HG02571 (cell line): ENCODE measurements around the gene IP6K1.
"Not testable (repeated sequence)": the region's sequence is repeated elsewhere in the genome, so short reads cannot be mapped to it uniquely, and the experiment has no call there.

Experiments
- ATAC-seq: cut with Tn5 transposase; IDR thresholded peaks from one replicate; pipeline ENCODE4 v1.9.1; 2021; ENCODE audit warnings: mild to moderate bottlenecking, moderate library complexity; ENCODE audit not compliant: unreplicated experiment

IP6K1 gene

DNA sequence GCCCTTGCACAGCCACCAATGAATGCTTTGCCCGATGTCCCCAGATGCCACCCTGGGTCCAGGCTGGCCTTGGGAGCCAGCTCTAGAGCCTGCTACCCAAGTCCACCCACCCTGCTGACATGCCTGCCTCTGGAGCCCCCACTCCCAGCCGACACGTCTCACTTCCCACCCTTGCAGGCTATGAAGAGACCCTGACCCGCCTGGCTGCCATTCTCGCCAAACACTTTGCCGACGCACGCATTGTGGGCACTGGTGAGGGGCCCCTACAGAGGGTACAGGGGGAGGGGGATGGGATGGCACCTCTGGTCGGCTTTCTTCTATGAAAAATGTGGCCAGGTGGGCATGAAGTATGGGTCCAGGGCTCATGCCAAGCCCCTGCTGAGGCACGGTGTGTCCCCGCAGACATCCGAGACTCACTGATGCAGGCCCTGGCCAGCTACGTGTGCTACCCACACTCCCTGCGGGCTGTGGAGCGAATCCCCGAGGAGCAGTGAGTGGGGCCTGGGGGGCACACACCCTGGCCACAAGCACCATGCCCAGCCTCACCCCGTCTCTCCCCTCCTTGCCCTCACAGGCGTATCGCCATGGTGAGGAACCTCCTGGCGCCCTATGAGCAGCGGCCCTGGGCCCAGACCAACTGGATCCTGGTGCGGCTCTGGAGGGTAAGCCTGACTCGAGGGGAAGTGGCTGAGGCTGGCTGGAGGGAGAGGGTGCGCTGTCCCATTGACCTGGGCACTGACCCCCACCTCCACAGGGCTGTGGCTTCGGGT, 72.8 kb downstream of the IP6K1 start:
- ATAC-seq, result no peak

DNA sequence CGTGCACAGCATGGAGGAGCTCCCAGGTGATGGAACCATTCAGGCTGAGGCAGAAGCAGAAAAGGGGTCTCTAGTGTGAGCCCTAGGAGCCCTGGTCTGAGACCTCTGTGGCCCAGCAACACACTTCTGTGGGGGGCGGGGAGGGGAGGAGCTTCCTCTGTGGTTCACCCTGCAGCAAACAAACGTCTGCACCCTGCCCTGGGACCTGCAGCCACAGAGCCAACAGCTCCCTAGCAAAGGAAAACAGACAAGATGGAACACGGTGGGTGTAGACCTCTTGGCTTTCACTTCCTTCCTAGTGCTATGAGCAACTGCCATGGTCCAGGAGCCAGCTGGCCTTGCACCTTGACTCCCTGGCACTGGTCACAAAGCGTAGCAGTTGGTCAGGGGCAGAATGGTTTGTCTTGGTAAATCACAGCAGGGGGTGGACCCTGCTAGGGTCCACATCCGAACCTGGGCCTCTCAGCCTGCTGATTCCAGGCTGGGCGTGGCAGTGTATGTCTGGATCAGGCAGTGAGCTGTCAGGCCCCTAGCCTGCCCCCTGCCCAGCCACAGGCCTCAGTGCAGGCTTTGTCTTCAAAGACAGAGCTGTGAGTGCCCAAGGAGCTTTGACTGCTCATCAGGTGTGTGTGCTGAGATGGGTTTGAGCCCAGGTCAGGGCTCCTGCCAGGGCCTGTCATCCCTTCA, 73.6 kb downstream of the IP6K1 start:
- ATAC-seq, result no peak

DNA sequence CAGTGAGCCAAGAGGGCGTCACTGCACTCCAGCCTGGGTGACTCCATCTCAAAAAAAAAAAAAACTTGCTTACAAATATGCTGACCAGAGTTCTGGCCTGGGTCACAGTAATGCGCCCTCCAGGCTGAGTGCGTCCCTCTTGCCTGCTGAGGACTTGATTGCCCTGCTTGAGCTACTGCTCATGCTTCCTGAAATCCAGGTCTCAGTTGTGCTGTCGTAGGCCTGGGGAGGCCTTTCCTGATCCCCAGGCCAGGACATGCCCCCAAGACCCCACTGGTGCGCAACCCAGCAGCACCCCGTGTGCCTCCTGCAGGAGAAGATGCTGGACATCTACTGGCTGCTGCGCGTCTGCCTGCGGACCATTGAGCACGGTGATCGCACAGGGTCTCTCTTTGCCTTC, 74.2 kb downstream of the IP6K1 start:
- ATAC-seq, result no peak

DNA sequence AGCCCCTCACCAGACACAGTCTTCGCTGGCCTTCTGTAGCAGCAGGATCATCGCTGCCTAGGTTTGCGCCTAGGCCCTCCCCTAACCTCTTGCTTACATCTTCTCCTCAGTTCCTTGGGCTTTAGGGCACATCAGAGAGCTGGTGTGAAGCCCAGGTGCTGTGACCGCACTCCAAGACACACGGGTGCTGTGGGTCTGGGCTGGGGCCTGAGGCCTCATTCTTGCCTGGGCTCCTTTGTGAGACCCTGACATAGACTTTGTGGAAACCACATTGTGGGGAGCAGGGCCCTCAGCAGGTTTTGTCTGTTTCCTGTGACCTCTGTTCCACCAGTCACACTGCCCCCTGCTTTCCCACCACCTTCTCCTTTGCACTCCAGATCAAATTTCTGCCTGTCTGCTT, 74.9 kb downstream of the IP6K1 start:
- ATAC-seq, result no peak

DNA sequence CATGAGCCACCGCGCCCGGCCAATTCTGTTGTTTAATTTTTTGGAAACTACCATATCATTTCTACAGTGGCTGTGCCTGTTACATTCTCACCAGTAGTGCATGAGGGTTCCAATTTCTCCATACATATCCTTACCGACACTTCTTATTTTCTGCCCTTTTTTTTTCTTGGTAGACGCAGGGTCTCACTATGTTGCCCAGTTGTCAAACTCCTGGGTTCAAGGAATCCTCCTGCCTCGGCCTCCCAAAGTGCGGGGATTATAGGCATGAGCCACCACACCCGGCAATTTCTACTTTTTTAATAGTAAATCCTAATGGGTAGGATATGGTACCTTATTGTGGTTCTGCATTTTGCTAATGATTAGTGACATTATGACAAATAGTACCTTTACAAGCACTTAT, 76.5 kb downstream of the IP6K1 start:
- no peak for ATAC-seq

DNA sequence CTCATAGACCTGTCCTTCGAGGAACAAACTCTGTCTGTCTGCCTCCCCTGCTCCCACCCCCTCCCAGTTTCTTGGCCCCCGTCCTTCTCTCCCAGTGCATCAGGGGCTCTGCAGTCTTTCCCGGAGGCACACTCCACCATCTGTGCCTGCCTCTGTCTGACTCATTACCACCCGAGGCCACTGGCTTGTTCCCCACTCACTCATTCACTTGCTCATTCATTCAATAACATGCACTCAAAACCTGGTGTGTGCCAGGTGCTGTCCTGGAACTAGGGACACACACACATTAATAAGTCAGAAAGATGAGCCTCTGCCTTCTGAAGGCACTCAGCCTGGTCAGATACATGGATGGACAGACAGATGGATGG, 79.2 kb downstream of the IP6K1 start:
- ATAC-seq, result no peak

DNA sequence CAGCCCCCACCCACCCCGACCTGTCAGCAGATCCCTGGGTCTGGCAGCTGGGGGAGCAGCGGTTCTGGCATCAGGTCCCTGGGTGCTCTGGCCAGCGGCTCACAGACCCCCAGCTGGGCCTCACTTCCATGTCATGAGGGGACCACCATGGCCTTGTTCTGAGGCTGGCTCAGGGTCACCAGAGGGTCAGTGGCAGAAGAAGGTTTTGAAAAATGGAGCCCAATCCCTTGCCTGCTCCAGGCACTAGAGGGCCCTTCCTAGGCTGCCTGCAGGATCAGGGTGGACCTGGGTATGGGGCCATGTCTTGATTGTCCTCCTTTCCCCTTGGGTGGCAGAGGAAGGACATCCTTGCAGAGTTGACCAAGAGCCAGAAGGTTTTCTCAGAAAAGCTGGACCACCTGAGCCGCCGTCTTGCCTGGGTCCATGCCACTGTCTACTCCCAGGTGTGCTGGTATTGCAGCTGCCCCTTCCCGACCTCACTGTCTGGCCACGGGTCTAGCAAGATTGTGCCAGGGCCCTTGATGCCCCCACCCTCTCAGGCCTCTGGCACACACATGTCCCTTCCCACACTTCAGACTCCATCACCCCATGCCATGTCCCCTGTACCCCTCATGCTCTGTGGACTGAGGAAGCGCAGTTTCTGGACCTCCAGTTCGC, 79.8 kb downstream of the IP6K1 start:
- no peak for ATAC-seq

DNA sequence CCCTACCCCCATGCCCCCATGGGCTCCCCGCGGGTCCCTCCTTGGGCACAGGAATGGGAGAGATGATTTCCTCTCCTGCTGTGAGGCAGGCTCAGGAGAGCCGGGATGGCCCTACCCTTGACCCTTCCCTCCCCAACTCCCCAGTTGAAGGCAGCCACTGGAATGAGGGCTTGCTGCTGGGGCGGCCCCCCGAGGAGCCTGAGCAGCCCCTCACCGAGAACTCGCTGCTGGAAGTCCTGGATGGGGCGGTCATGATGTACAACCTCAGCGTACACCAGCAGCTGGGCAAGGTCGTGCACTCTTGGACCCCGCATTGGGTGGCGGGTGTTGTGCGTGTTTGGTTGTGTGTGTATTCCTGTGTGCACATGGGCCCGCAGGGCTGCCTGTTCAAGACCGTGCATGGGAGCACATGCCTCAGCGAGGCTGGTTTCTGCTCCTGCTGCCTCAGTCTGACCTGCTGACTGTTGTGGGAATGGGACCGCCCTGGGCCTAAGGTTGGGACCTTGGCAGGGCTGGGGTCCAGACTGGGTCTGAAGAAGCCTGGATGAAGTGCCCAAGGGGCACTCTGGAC, 80.9 kb downstream of the IP6K1 start:
- ATAC-seq, result no peak

DNA sequence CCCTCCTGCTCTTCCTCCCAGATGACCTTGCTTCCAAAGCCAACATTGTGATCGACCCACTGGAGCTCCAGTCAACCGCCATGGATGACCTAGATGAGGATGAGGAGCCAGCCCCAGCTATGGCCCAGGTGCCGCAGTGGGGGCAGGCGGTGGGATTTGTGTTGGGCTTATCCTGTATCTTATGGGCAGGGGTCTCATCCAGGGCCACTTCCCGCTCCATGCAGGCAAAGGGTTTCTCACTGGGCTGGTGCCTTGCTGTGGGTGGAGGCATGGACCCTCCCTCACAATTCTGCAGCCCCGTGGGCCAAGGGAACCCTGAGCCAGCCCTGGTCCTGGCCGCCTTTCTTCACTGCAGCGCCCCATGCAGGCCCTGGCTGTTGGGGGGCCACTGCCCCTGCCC, 81.7 kb downstream of the IP6K1 start:
- ATAC-seq, result no peak

DNA sequence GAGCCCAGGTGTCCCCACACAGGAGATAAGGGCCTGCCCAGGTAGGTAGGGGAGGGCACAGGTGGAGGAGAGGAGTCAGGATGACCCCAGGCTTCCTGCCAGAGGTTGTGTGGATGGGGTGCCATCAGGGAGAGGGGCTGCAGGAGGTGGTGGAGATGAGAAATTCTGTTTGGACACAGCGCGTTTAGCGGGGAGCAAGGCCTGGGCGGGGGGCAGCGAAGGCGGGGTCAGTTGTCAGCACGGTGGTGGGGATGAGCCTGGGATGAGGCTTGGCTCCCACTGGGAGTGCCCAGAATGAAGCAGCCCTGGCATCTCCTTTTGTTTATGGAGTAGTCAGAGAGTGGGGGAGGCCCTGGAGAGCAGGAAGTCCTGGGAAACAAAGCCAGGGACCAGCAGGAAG, 82.4 kb downstream of the IP6K1 start:
- ATAC-seq, result no peak

DNA sequence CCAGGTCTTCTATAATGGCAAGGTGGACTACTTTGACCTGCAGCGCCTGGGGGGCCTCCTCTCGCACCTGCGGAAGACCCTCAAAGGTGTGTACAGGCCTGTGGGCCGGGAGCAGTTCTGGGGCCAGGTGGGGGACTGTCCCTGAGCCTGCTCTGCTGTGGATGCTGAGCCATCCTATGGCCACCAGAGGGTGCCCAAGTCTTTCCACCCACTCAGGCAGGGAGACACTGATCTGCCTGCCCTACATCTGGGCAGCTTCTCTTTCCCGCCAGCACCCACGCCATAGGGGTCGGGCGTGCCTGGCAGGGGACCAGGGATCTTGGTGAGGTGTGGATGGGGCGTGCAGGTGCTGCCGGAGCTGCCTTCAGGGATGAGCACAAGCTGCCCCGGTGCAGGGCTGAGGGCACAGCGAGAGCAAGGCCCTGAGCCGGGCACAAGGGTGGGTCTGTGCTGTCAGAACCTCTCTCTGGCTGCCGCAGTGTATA, 82.9 kb downstream of the IP6K1 start:
- no peak for ATAC-seq

DNA sequence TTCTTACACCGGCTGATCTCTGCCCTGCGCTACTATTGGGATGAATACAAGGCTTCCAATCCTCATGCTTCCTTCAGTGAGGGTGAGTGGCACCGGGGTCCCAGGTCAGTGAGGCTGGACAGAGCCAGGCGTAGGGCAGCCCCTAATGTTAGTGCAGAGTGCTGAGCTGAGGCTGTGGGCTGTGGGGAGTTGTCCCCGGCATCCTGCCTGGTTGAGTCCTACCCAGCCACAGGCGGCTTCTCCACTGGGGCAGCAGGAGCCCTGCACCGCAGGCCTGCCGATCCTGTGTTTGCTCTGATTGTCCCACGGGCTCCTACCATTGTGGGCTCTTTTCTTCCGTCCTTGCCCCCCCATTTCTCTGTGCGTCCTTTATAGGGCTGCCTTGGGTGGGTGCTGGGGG, 83.7 kb downstream of the IP6K1 start:
- no peak for ATAC-seq

DNA sequence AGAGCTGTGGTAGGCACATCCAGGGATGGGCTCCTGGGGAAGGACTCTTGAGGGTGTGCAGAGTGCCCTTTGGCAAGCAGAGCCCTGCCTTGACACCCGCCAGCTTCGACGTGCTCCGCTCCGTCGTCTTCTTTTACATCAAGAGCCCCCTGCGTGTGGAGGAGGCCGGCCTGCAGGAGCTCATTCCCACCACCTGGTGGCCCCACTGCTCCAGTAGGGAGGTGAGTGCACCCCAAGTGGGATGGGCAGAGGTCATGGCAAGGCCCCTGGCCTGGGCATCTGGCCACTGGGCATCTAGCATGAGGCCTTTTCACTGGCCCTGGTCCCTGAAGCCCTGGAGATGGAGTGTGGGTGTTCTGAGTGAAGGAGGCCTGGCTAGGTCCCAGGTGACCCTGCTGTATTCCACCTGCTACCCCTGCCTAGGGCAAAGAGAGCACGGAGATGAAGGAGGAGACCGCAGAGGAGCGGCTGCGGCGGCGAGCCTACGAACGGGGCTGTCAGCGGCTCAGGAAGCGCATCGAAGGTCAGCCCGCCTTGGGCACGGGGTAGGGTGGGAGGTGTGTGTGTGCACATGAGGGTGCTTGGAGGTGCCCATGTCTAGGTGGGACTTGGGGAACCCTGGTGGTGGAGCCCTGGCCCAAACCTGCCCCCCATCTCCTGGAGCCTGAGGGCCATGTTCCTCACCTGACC, 84.8 kb downstream of the IP6K1 start:
- no peak for ATAC-seq

DNA sequence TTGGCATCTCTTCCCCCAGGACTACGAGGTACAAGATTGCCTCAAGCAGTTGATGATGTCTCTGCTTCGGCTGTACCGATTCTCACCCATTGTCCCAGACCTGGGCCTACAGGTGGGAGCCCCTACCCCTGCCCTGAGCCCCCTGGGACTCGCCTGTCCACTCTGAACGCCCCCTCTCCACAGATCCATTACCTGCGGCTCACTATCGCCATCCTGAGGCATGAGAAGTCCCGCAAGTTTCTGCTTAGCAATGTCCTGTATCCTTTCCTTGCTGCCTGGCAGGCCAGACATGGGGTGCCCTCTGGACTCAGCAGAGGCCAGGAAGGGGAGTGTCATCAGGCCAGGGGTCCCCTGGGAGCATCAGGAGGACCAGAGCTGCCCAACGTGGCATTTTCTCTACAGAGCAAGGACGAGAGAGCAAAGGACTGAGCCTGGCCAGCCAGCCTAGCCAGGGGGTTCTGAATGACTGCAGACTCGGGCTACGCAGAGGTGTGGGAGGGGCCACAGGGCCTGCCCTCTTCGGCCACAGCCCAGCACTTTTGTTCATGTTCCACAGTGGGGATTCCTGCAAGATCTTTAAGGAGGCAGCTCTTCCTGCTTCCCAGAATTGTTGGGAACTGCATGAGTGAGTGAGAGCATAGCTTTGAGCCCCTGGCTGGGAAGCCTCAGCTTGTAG, 85.8 kb downstream of the IP6K1 start:
- no peak for ATAC-seq

DNA sequence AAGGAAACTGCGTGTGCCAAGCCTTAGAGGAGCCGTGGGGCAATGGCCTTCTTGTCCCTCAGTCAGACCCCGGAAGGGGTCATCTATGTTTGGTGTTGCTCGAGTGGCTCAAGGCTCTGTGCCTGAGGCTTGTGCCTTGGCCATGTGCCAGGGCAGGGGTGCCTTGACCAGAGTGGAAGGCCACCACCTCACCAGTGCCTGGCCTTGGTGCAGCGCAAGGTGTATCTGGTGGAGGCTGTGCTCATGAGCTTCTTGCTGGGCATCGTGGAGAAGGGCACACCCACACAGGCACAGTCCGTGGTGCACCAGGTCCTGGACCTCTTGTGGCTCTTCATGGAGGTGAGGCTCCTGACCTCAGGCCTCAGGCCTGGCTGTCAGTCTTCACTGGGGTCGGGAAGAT, 86.3 kb downstream of the IP6K1 start:
- ATAC-seq, result no peak

DNA sequence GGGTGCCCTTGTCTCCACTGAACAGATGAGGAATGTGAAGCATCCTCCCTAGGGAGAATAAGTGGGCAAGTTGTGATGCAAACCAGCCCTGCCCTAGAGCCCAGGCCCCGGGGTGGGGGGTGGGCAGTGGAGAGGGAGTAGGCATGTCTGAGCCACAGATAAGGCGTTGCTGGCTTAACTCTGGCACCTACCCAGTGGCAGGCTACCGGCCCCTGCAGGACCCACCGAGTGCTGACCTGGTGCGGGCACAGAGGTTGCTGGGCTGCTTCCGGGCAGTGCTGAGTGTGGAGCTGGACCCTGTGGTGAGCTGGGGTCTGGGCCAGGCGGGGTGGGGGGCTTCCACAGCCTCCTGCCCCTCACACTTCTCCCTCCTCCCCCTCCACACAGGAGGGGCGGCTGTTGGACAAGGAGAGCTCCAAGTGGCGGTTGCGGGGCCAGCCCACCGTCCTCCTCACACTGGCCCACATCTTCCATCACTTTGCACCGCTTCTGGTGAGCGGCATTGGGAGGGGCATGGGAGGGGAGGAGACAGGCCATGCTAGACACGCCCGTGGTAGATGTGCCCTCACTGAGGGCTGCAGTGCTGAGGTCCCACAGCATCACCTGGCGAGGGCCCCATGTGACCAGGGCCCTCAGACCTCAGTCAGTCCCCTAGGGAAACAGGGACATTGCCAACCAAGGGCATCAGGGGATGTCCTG, 86.9 kb downstream of the IP6K1 start:
- no peak for ATAC-seq

DNA sequence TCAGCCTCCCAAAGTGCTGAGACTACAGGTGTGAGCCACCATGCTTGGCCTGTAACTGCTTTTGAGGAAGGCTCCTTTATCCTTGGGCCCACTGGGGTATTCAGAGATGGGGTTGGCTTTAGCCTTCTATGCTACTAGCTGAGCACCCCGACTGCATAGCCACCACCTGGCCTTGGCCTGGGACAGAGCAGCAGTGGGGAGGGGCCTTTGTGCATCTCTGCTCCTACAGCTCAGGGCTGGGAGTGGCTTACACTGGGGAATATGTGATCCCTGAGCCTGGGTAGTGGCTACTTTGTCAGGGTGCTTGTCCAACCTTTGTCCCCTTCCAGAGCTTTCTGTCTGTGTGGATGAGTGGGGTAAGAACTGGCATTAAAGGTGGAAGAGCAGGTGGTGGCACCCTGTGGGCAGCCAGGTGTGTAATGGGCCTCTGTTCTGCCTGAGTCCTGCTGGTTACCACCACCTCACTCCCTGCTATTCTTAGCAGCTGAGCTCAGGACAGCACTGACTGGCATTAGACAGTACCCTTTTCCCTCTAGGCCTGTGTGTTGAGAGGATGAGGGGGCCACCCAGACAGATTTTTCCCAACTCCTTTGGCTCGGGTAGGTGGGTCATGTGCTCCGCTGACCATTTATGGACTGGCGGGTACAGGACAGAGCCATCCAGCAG, 90.9 kb downstream of the IP6K1 start:
- ATAC-seq, result not testable (repeated sequence)

DNA sequence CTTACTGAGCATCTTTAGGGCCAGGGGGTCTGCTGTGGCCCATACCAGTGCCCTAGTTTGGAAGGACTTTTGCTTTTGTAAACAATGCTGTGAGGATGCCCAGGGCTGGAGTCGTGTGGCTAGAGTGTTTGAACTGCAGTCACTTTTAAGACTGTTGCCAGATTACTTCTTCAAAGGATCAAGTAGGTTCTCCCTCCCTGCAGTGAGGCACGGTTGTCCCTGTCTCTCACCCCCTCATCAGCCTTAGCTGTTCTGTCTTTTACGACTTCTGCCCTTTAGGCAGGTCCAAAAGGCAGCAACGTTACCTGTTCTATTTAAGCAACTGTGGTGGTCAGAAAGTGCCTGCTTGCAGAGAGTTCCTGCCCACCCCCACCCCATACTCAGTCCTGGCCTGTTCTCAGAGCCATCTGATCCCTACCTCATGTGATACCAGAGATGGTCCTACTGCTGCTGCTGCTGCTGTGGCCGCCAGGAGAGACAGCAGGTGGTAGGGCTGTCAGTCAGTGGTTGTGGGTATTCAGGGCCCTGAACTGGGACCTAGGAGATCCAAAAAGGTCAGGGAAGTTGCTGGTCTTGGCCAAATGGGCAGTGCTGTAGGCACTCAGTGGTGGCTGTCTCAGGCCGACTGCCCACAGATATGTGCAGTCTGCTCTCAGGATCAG, 91.8 kb downstream of the IP6K1 start:
- not testable (repeated sequence) for ATAC-seq

DNA sequence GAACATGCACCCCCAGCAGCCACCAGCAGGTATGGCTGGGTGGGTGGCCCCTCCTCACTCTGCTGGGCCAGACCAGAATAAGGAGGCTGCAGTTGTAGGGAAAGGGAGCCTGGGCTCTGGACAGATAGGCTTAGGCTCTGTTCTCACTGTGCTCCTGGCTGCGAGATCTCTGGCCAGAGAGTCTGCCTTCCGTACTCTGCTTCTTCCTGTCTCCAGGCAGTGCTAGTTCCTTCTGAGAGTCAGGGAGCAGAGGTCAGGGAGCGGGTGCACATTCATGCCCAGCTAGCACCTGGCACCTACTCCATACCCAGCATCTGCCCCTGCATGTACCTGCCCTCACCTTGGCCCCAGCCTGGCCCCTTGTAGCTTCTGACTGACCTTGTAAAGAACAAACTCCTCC, 94.9 kb downstream of the IP6K1 start:
- not testable (repeated sequence) for ATAC-seq
